Measurements from ENCODE around the gene KCNJ14.

DNA sequence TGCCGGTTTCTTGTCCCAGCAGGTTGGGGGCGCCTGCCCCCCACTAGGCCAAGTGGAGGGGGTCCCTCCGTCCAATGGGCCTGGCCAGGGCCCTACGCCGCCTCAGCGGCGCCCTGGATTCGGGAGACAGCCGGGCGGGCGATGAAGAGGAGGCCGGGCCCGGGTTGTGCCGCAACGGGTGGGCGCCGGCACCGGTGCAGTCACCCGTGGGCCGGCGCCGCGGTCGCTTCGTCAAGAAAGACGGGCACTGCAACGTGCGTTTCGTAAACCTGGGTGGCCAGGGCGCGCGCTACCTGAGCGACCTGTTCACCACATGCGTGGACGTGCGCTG, 6.2 kb downstream of the KCNJ14 start:
- TF ChIP-seq, protein P1, sequence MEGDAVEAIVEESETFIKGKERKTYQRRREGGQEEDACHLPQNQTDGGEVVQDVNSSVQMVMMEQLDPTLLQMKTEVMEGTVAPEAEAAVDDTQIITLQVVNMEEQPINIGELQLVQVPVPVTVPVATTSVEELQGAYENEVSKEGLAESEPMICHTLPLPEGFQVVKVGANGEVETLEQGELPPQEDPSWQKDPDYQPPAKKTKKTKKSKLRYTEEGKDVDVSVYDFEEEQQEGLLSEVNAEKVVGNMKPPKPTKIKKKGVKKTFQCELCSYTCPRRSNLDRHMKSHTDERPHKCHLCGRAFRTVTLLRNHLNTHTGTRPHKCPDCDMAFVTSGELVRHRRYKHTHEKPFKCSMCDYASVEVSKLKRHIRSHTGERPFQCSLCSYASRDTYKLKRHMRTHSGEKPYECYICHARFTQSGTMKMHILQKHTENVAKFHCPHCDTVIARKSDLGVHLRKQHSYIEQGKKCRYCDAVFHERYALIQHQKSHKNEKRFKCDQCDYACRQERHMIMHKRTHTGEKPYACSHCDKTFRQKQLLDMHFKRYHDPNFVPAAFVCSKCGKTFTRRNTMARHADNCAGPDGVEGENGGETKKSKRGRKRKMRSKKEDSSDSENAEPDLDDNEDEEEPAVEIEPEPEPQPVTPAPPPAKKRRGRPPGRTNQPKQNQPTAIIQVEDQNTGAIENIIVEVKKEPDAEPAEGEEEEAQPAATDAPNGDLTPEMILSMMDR (conservative IDR thresholded peaks at IDR 0.05; ENCODE audit: low read length), result no peak
- TF ChIP-seq EZH2phosphoT487 (IDR thresholded peaks at IDR 0.05; ENCODE audit: borderline replicate concordance), result no peak

All from Loucy (cell line).